Kidney epithelial cell (primary cell): ENCODE measurements around the gene ADAMTS16. TPM values are rescaled to one million over a fixed set of nuclear protein-coding genes. Genes with fewer than 3 reads are reported as not detected.

Source experiments
- DNase-seq: peaks from one replicate; pipeline ENCODE4 v3.0.0-alpha.2; 2010; ENCODE audit warnings: low read depth
- H3K27me3 ChIP-seq: 2 replicates; pipeline ENCODE4 v1.6.0; 2011; ENCODE audit warnings: low read length; ENCODE audit not compliant: control insufficient read depth, insufficient read depth
- H3K36me3 ChIP-seq: 2 replicates; pipeline ENCODE4 v1.5.1; 2011; ENCODE audit warnings: low read length; ENCODE audit not compliant: control insufficient read depth, insufficient read depth
- H3K4me3 ChIP-seq: 2 replicates; pipeline ENCODE4 v1.5.1; 2011; ENCODE audit warnings: low read depth, mild to moderate bottlenecking, control low read depth, low read length
- total RNA-seq: library from RNA; depleted of rRNA; stranded (reverse); fragments of >200 nt; gene quantifications from 2 replicates; pipeline ENCODE4 v1.2.3, GENCODE V29; 2015
- TF ChIP-seq, protein P1 (sequence below): IDR thresholded peaks from 2 replicates; pipeline ENCODE4 v1.5.1; 2011; ENCODE audit warnings: mild to moderate bottlenecking, moderate library complexity, low read length, control low read depth, inconsistent platforms; ENCODE audit not compliant: insufficient read depth, poor library complexity, severe bottlenecking

ADAMTS16 gene
- total RNA-seq, 1 donor from 2014 or later = 1.8 TPM

DNA sequence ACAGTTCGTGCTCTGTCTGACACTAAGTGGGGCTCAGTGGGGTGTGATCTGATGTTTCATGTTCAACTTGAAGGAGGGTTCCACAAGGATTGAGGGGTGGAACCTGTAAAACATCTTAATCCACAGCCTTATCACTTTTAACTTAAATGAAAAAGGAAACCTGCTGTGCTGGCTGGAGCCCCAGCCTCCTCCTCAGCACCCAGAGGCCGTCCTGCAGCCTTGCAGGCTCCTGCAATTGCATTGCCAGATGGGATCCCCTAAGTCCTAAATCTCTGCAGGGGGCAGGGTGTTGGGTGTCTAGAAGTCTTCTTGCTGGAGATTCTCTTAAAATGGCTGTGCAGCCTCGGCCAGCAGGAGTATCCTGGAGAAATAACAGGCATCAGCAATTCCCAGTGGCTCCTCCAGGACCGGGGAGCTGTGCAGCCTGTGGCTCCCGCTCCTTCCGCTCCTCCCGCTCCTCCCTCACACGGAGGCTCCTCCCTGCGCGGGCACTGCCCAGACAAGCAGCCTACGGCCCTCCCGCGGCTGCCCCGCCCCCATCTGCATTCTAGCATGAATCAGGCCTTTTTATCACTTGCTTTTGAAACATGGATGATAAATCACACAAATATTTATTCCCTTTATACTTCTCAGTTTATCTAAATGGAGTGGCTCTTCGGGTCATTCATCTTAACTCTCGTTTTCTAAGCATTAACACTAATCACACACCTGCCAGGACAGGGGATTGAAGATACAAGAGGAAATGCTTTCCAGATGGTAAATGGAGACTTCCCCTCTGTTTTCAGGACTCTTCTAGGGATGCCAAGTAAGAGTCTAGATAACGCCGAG, 131.0 kb downstream of the ADAMTS16 start:
- no peak overlapping the region for H3K4me3 ChIP-seq
- H3K27me3 ChIP-seq = no peaks in the 10 kb centered on the region
- DNase-seq = peak; percentile 61
- TF ChIP-seq, protein P1, sequence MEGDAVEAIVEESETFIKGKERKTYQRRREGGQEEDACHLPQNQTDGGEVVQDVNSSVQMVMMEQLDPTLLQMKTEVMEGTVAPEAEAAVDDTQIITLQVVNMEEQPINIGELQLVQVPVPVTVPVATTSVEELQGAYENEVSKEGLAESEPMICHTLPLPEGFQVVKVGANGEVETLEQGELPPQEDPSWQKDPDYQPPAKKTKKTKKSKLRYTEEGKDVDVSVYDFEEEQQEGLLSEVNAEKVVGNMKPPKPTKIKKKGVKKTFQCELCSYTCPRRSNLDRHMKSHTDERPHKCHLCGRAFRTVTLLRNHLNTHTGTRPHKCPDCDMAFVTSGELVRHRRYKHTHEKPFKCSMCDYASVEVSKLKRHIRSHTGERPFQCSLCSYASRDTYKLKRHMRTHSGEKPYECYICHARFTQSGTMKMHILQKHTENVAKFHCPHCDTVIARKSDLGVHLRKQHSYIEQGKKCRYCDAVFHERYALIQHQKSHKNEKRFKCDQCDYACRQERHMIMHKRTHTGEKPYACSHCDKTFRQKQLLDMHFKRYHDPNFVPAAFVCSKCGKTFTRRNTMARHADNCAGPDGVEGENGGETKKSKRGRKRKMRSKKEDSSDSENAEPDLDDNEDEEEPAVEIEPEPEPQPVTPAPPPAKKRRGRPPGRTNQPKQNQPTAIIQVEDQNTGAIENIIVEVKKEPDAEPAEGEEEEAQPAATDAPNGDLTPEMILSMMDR = peak; percentile 4
- no peaks in the 10 kb centered on the region for H3K36me3 ChIP-seq

DNA sequence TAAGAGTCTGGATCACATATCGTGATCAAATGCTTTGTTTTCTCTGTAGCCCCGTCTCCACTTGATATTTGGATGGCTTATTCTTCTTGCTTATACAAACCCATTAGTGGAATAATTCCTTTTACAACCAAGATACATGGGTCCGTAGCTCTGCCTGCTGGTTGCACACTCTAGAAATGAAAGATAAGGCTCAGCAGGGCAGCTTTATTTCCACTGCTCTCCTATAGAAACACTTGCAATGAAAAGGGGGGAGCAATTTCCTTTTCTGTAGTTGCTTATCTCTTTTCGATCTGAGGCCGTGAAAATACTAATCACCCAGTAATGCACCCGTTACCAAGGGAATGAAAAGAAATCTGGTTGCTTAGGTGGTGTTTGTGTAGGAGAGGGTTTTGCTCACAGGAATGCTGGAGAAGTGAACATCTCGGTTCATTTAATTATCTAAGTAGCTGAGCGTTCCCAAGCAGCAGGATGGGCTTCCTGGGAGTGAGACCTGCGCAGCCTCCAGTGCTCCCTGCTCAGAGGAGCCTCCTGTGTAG, 131.7 kb downstream of the ADAMTS16 start:
- Histone ChIP-seq H3K4me3 (no peak overlapping the region), H3K36me3 (no peaks in the 10 kb centered on the region), H3K27me3 (no peaks in the 10 kb centered on the region)
- peak; percentile 35 for DNase-seq
- TF ChIP-seq, protein P1 = no peak

DNA sequence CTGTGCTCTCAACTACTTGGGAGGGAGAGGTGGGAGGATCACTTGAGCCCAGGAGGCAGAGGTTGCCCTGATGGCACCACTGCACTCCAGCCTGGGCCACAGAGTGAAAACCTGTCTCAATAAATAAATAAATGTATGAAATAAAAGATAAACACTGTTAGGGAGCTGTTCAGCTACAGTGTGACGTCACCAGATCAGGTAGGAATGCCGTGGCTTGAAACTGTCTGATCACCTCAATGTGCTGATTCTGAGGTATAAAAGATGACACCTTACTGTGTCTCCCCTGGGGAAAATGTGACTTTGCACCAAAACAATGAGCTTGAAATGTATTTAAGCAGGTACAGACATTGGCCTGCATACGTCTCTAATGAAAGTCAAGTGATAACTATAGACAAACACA, 133.3 kb downstream of the ADAMTS16 start:
- DNase-seq = no peak
- Histone ChIP-seq H3K36me3 (no peaks in the 10 kb centered on the region), H3K27me3 (no peaks in the 10 kb centered on the region), H3K4me3 (no peak overlapping the region)
- TF ChIP-seq, protein P1 = no peak

DNA sequence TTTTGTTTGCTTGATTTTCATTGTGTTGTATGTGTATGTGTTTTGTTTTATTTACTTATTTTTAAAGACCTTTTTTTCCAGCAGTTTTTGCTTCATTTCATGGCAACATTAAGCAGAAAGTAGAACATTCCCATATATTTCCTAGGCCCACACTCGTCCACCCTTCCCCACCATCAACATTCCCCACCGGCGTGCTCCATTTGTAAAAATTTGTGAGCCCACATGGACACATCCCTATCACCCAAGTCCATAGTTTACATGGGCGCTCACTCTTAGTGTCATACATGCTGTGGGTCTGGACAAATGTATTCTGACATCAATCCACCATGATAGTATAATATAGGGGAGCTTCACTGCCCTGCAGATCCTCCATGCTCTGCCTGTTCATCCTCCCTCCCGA, 133.8 kb downstream of the ADAMTS16 start:
- TF ChIP-seq, protein P1 = no peak
- Histone ChIP-seq H3K27me3 (no peaks in the 10 kb centered on the region), H3K36me3 (no peaks in the 10 kb centered on the region), H3K4me3 (no peak overlapping the region)
- no peak for DNase-seq

DNA sequence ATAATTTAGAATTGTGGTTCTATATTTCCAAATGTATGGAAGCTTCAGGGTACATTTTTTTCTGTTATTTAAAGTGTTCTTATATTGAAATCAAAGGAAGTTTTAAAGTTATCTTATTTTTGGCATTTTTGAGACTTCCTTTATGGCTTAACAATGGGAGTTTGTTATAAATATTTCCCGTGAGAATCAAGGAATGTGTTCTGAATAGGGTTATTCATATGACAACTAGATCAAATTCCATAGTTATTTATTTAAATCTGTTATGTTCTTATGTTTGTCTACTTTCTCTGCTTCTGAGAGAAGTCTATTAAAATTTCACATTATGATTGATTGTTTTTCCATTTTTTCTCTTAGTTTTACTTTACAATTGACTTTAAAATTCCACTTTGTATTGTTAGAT, 135.1 kb downstream of the ADAMTS16 start:
- no peak for DNase-seq
- no peaks in the 10 kb centered on the region for H3K36me3 ChIP-seq
- no peak overlapping the region for H3K4me3 ChIP-seq
- TF ChIP-seq, protein P1 = no peak
- no peaks in the 10 kb centered on the region for H3K27me3 ChIP-seq
